ENCODE data around the gene HMCES. TPM values are rescaled to one million over a fixed set of nuclear protein-coding genes. Genes with fewer than 3 reads are reported as not detected.

The HMCES gene
- total and polyA plus RNA-seq, 2 of the 13 experiments (the other 11 are each of a cell fraction or from before 2014, with no cell fraction given), result 16.1 to 37.5 TPM

- 0 out of 2 replicates have a peak, but pooled peaks have one; percentile 12 for TF ChIP-seq SNAPC4 (CRISPR knock-in tag; IDR thresholded peaks at IDR 0.05)
- TF ChIP-seq TGIF2 (CRISPR knock-in tag; IDR thresholded peaks at IDR 0.05), result 0 out of 2 replicates have a peak, but pooled peaks have one; percentile 50
- TF ChIP-seq ZNF619 (CRISPR knock-in tag; IDR thresholded peaks at IDR 0.05), result peak; percentile 61; the same call in 1 of the 2 replicates
- TF ChIP-seq ZUFSP (CRISPR knock-in tag; IDR thresholded peaks at IDR 0.05; ENCODE audit: borderline replicate concordance), result no peak
- TF ChIP-seq SALL2 (CRISPR knock-in tag; IDR thresholded peaks at IDR 0.05), result peak; percentile 68; the same call in 1 of the 2 replicates
- TF ChIP-seq THAP11 (CRISPR knock-in tag; IDR thresholded peaks at IDR 0.05), result peak; percentile 36
- TF ChIP-seq PITX1 (CRISPR knock-in tag; IDR thresholded peaks at IDR 0.05), result peak; percentile 33; the same call in 1 of the 2 replicates
- TF ChIP-seq HOXA3 (CRISPR knock-in tag; IDR thresholded peaks at IDR 0.05), result peak; percentile 55; the same call in 1 of the 2 replicates
- TF ChIP-seq SIN3A (IDR thresholded peaks at IDR 0.05; ENCODE audit: borderline replicate concordance, low read depth, low read length), result peak; percentile 72; the same call in 1 of the 2 replicates
- TF ChIP-seq ZBTB44 (CRISPR knock-in tag; IDR thresholded peaks at IDR 0.05), result no peak
- TF ChIP-seq SPEN (CRISPR knock-in tag; IDR thresholded peaks at IDR 0.05; ENCODE audit: low read depth), result 0 out of 2 replicates have a peak, but pooled peaks have one; percentile 54
- no peak for TF ChIP-seq ZNF333 (CRISPR knock-in tag; IDR thresholded peaks at IDR 0.05; ENCODE audit: borderline replicate concordance)
- TF ChIP-seq AGO1 (IDR thresholded peaks at IDR 0.05; ENCODE audit: low read depth, low read length, poor library complexity, severe bottlenecking), result no peak
- peak; percentile 55 for TF ChIP-seq ZNF800 (CRISPR knock-in tag; IDR thresholded peaks at IDR 0.05)
- no peak for TF ChIP-seq ZNF816 (CRISPR knock-in tag; IDR thresholded peaks at IDR 0.05; ENCODE audit: borderline replicate concordance)
- 0 out of 2 replicates have a peak, but pooled peaks have one; percentile 29 for TF ChIP-seq MTF2 (CRISPR knock-in tag; IDR thresholded peaks at IDR 0.05; ENCODE audit: borderline replicate concordance)
Observed at GRCh38 chr3:129314386-129315222, 35.9 kb downstream of the HMCES start (continued).
